SW480 (cell line): ENCODE measurements around the gene CACNA1H.

Experiments
- DNase-seq: peaks from one replicate; pipeline ENCODE4 v3.0.0-alpha.2; 2016; ENCODE audit warnings: low spot score

CACNA1H gene

DNA sequence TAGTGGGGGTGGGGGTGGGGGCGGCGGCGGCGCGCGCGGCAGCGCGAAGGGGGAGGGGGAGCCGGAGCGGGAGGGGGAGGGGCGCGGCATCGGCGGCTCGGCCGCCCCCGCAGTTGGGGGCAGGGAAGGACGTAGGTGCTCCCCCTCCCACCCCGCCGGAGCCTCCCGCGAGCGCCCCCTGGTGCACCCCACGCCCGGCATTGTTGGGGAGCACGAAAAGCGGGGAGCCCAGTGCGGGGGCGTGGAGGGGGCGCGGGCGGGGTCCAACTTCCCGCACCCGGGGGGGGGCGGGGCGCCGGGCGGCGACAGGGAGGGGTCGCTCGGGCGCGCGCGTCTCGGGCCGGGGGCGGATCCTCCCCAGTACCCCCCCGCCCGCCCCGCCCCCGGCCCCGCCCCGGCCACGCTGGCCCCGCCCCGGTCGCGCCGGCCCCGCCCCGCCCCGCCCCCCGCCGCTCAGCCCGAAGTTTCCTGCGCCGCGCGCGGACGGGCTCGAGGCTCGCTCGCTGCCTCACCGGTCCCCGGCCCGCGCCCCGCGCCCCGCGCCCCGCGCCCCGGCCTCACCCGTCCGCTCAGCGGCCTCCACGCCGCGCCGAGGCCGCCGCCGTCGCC, at the start of gene CACNA1H:
TSS of gene CACNA1H (plus strand) at position 456 of the 609 bp plus-strand sequence. CDS start 632 bp downstream, outside the sequence.
- DNase-seq = no peak

DNA sequence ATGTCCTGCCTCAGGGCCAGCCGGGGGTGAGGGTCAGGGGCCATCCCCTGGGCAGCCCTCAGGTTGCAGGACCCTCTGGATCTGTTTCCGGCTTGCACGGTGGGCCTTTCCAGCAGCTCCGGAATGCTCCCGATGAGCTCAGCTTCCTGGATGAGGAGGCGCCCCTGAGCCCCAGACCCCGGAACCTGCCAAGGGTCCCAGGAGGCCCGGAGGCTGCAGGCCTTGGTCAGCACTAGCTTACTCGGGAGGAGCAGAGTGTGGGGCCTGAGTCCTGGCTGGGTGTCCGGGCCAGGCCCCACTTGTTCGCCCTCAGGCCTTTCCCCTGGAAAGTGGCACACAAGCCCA, 49.3 kb upstream of the CACNA1H start:
- DNase-seq = no peak

DNA sequence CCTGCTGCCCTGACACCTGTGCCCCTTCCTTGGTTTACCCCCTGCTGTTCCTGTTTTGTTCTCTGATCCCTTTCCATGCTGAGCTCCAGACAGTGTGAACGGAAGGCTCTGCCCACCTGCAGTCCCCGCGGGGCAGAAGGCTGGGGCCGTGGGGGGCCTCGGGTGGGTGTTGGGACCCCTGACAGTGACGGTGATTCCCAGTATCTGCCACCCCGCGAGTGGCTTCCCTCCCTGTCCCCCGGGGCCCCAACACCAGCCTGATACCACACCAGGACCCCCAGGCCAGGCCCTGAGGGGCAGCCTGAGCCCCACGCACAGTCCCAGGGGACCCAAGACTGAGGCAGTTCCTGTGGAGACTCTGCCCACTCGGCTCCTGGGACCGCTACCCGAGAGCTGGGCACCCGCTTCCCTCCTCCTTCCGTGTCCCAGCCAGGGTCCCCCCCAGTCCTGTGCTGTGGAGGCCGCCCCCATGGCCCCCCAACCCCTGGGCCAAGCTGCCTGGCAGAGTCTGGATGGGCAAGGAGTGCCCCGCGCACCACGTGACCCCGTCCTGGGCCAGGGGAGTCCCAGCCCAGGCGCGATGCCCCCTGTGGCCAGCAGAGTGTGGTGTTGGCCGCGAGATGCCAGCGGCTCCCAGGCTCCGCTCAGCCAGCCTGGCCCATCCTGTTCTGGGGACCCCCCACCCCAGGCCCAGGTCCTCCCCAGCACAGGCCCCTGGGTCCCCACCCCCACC, 46.9 kb upstream of the CACNA1H start:
- DNase-seq = peak; percentile 53

DNA sequence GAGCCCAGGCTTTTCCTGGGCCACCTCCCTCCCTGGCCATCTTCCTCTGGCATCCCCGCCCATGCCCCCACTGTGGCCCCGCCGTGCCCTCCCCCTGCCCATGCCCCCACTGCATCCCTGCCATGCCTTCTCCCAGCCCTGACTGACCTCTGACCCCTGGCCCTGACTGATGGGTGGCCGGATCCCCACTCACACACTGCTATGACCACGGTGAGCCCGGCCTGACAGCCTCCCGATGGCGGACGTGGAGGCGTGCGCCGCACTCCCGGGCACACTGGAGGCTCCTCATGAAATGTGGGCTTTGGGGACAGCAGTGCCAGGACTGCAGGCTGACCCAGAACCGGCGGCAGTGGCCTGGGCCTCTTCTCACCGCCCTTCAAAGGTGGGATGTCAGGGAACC, 46.2 kb upstream of the CACNA1H start:
- DNase-seq = no peak

DNA sequence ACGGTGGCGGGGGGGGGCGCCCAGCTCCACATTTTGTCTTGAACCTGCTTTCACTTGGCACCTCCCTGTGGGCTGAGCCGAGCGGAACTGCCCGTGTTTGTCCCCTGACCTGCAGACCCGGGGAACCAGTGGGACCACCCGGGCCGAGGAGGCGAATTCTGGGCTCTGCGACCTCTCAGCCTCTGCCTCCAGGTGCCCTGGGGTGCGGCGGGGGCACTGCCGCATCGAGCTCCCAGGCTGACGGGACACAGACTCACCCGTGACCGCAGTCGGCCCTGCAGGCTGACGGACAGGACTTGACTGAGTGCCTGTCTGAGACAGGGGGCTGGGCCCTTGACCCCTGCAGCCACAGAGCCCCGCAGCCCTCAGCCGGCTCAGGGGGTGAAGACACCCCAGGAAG, 45.8 kb upstream of the CACNA1H start:
- no peak for DNase-seq

DNA sequence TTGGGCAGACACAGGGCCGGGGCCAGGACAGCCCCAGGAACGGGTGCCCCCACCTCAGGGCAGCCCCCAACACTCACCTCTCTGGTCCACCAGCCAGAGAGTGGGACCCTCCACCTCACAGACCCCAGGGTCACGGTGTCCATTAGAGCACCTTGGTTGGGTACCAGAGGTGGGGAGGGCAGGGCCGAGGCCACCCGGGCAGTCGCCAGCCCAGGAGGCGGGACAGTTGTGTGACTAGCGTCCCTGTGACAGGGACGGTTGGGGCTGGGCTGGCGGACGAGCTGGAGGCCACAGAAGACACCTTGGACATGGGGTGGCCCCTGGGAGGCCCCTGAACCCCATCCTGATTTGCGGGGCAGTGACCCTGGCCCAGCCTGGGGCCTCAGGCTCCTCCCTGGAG, 45.2 kb upstream of the CACNA1H start:
- DNase-seq = no peak

DNA sequence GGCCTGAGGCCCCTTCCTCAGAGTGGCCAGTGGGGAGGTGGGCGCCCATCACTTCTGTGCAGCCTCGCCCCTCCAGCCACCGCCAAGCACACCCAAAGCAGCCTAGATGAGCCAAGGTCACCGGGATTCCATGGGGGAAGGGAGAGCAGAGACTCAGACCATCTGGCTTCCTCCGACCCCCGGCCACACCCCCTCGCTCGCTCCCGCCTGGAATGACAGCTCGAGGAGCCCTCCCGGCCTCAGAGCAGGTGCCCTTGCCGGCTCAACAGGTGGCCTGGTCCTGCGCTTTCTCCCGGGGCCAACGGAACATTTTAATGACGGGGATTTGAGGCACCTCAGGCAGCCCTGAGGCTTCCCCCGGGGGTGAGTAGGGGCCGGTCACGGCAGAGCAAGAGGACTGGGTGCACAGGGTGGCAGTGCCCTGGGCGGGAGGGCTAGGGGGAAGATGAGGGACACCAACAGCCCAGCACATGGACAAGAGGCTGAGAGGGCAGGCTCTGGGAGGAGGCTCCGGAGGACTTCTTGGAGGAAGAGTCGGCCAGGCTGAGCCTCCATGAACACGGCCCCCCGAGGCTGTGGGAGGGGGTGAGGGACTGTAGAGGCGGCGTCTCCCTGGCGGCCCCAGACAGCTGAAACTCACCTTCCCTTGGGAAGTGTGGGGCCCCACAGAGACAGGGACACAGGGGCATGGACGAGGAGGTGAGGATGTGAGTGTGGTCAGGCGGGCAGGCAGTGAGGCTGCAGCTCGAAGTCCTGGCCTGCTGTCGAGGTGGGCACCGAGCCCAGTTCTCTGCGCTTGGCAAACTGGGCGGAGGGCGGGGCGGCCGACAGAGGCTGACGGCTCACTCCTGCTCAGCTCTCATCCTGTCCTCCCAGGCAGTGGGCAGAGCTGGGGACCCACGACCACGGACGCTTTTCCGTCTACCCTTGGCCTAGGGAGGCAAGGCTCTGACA, 44.3 kb upstream of the CACNA1H start:
- no peak for DNase-seq

DNA sequence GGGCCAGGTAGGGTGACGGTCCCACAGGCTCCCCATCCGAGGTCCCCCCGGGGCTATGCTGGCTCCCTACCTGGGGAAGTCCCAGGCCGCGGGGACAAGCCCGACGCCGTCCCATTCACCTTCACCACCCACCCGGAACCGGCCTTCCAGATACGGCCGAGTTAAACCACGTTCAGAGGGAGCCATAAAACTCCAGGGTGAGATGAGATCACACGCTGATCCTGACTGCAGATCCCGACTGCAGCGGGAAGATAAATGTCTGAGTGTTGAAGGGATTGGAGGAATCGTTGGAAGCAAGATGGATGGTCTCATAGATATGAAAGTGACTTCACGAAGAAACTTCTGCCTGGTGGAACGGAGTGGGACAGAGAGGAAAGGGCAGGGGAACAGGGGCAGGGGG, 43.3 kb upstream of the CACNA1H start:
- DNase-seq = no peak

DNA sequence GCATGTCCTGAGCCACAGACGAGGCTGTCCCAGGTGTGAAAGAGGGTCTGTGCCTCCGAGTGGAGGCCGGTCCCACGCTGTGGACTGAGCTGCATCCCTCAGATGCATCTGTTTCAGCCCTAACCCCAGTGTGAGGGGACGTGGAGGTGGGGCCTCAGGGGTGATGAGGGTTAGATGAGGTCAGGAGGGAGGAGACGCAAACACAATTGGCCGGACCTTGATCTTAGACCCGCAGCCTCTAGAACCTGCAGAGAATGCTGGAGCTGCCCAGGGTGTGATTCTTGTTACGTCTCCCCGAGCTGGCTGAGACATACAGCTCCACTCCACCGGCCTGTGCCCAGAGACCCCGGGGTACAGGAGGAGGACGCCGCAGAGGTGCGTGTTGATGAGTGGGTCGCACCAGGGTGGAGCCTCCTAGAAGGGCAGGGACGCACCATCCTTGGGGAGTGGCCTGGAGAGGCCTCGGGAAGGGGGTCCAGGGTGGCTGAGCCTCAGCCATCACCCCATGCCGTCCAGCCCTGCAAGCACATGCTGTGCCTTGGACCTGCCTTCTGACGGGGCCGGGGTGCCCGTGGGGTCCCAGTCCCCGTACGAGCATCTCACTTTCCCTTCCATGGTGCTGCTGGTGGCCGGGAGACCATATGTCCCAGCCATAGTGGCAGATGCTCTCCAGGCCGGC, 40.3 kb upstream of the CACNA1H start:
- DNase-seq = no peak

DNA sequence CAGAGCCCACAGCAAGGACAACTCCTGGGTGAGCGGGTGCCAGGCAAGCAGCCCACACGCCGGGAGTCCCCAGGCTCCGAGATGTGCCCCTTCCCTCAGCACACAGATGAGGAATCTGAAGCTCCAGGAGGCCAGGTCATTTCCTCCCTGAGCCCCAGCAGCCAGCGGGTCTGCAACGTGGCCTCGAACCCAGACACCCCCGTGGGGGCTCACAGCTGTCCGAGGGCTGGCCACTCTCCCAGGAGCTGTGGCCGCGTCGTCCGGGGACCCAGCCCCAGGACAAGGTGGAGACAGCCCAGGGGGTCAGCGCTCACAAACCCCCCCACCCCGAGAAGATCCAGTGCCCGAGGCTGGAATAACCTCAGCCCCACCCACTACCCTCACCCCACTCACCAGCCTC, 39.4 kb upstream of the CACNA1H start:
- DNase-seq = no peak

DNA sequence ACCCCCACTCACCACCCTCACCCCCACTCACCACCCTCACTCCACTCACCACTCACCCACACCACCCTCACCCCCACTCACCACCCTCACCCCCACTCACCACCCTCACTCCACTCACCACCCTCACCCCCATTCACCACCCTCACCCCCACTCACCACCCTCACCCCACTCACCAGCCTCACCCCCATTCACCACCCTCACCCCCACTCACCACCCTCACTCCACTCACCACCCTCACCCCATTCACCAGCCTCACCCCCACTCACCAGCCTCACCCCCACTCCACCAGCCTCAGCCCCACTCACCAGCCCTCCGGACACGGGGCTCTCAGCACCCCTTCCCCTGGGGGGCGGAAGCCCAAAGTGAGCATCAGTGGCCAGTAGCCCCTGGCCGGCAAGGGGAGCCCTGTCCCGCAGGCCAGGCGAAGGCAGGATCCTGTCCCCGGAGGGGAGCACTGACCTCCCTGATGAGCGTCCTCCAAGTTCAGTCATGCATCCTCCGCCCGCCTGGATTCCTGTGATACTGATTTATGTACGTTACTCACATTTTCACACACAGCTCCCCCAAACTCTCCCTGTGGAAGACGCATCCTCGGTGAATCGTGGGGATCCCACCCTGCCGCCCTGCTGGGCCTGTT, 38.9 kb upstream of the CACNA1H start:
- no peak for DNase-seq

DNA sequence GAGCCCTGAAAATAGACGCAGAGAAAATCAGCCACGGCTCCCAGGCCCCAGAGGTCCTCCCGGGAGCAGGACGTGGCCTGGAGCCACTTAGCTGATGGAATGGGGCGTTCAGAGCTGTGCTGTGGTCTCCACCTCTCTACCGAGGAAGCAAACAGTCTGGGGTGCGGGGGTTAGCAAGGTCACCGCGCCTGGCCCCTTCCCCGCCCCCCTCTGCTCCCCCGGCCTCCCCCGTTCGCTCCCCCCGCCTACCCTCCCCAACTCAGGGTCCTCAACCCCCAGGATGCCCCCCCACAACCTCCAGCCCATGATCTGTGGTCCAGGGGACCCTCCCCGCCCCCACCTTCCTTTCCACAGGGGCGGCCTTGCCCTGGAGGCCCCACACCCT, 36.2 kb upstream of the CACNA1H start:
- no peak for DNase-seq

DNA sequence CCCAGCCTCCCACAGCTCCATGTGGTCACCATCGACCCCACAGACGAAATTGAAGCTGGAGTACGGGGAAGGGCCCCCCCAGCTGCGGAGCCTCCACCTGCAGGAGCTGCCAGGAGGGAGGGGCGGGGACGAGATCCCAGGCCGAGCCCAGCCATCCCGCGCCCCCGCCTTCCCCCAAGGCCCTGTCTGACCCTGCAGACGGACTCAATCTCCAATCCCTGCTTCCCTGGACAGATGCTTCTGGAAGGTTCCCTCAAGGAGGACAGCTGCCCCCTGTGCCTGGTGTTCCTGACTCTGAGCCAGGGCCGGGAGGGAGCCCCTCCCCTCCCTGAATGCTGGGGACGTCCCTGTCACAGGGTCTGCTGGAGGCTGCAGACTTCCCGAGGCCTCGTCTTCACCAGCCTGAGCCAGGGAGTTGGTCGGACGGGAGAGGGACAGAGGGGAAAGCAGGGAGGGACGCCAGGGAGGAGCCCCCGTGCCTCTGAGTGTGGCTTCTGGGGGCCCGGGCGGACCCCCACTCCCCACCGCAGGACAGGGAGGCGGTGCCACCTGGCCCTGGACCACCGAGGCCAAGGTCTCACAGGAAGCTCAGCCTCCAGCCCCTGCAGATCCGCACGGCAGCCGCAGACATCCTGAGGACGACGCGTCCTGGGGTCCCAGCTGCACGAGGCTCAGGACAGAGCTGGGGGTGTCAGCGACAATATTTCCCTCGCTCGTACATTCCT, 35.6 kb upstream of the CACNA1H start:
- no peak for DNase-seq

DNA sequence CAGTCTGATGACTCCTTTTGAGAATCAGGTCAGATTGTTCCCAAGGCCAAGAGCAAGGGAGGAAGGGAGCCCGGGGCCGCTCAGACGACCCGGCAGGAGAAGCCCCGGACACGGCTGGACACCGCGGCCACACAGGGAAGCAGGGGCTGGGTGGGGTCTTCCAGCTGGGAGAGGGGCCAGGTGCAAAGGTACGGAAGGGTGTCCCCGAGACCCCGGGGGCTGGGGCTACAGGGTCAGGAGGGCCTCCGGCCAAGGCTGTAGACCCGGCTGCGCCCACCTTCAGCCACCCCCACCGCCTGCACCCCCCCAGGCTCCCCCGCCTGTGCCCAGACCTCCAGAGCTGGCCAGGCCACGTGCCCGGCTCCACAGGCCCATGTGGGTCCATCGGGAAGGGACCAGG, 35.0 kb upstream of the CACNA1H start:
- DNase-seq = no peak

DNA sequence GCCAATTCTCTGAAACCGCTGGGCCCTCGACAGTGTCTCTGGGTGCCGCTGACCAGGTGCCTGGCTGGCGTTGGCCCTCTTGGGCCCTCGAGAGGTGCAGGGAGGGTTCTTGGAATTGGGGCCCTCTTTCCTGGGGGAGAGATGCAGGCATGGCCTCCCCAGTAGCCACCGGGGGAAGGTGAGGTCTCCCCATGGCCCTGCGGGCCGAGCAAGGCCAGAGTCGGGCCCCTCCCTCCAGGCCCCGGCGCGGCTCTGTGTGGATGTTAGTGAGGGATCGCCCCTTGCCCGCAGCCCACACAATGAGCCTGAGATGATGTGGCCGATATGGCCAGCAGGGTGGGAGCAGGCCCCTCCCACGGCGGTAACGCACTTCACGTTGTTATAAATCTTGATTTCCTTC, 33.8 kb upstream of the CACNA1H start:
- no peak for DNase-seq

DNA sequence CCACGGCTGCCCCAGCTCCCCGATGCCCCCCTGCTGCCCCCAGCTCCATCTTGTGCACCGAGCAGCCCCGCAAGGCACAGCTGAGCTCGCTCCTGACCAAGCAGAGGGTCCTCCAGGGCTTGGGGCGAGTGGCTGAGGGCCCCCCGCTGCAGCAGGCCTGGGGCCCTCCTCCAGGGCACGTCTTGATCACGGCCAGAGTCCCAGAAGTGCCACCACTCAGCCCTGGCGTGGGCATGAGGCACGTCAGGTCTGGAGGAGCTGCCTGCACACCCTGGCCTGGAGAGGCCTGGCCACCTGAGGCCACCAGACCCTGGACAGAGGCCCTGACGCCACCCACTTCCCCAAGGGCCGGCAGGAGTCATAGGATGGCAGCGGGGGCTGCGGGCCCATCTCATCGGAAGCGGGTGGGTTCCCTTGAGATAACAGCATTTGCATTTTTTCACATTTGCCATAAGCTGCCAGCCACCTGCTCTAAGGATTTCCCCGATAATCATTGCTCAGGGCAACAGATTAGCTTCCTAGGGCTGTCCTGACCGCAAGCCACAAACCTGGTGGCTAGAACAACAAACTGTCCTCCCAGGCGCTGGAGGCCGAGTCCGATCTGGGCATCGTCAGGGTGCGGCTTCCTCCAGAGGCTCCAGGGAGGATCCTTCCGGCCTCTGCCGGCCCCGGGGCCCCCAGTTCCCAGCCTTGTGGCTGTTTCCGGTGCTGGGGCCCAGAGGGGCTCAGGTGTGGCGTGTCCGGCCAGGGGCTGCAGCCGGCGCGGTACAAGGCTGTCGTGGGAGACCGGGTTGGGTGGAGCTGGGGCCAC, 32.9 kb upstream of the CACNA1H start:
- peak; percentile 68 for DNase-seq

DNA sequence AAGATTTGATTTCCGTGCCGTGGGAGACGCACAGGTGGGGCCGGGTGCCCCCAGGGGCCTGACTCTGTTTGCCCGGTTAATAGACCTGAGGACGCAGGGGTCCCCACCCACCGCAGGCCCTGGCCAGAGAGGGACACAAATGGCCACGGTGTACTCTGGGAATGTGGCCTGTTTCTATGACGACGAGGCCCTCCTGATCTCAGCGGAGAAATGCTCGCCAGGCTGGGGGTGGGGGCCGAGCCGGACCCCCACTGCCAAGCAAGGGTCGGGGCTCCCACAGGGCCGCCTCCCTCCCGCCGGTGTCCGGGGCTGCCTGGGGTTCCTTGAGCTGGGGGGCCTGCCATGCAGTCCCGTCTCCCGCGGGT, 32.3 kb upstream of the CACNA1H start:
- no peak for DNase-seq

DNA sequence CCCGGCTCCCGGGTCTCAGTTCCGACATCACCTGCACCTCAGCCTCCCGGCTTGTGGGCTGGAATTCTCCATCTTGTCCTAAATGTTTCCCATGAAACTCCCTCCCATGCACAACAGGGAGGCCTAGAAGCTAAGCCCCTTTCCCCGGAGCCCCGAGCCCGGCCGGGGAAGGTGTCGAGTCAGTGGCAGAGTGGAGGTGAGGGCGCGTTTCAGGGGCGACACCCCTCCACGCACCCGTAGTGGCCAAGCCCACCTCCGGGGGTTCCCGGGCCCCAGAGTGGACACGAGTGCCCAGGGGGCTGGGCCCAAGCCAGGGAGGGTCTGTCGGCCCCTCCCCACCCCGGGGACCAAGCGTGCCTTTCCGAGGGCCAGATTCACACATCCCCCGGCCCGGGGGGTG, 31.9 kb upstream of the CACNA1H start:
- no peak for DNase-seq

DNA sequence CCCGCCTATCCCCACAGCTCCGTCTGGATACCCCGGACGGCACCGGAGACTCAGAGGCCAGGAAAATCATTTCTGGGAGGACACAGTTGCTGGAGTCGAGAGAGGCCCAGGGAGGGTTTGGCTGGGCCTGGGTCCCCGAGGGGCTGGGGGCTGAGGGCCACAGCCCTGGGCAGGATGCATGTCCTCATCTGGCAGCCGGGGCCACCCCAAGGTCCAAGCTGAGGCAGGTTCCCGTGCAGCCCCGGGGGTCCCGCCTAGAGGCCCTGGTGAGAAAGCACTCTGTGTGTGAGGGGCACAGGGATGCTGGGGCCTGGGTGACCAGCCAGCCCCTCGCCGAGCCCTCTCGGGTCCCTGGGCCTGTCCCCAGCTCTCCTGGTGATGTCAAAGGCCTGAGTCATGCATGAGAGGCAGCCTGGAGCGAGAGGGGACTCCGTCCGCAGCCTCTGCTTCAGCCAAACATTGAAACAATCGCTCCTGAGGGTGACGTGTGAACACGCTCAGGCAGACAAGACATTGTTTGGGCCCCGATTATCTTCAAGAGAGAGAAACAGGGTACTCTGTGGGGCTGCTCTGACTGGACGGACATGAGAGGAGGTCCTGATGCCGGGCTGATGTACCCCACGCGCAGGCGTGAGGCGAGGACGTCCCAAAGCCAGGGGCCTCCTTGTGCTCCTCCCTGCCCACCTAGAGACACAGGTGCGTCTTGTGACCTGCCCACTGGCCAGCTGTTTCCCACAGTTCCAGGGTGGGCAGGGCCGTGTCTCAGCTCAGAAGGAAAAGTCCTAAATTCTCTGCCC, 31.1 kb upstream of the CACNA1H start:
- DNase-seq = no peak

DNA sequence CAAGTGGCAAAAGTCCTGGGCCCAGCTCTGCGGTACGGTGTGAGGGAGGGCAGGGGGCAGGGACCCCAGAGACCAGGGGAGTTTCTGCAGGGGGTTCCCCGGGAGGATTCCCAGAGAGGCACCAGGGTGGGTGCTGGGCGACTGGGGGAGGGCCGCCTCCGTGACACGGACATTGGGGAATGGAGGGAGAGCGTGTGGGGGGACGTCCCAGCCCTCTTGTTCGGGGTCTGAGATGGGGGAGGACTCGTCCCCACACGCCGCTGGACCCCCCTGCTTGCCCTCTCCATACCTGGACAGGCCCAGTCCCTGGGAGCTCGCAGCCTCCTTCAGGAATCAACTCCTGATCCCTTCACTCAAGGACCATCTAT, 30.5 kb upstream of the CACNA1H start:
- DNase-seq = no peak
